ENCODE measurements around the gene CTNNA3.

GRCh38 chr10:66780796-66781195, 915.2 kb downstream of the CTNNA3 start:
- TF ChIP-seq EGR1 (IDR thresholded peaks at IDR 0.05; ENCODE audit: low read depth) (no peak), SIN3A (IDR thresholded peaks at IDR 0.05; ENCODE audit: low read depth) (no peak), POLR2AphosphoS5 (IDR thresholded peaks at IDR 0.05; ENCODE audit: low read depth, low read length) (no peak), POLR2A (IDR thresholded peaks at IDR 0.05; ENCODE audit: borderline replicate concordance, extremely low read depth, insufficient read depth, insufficient read length) (no peak), SP1 (IDR thresholded peaks at IDR 0.05; ENCODE audit: low read depth) (no peak), CTCF (IDR thresholded peaks at IDR 0.05 in 2 of 3, conservative IDR thresholded peaks at IDR 0.05 in 1 of 3; ENCODE audit: borderline replicate concordance in 1 of 3, insufficient read depth in 1 of 3, low read depth in 2 of 3, low read length in 2 of 3) (no peak), SRF (IDR thresholded peaks at IDR 0.05; ENCODE audit: low read depth) (no peak), RAD21 (IDR thresholded peaks at IDR 0.05; ENCODE audit: low read depth) (no peak), JUND (IDR thresholded peaks at IDR 0.05) (no peak), EZH2phosphoT487 (IDR thresholded peaks at IDR 0.05; ENCODE audit: borderline replicate concordance) (no peak)
